Measurements from ENCODE around the gene BTNL9.

The BTNL9 gene

GRCh38 chr5:181107699-181108098, 67.6 kb downstream of the BTNL9 start:
- DNase-seq (ENCODE audit: low spot score), result no peak
- TF ChIP-seq CTCF (IDR thresholded peaks at IDR 0.05; ENCODE audit: extremely low read depth, missing control alignments), result no peak

GRCh38 chr5:181108578-181109165, 68.6 kb downstream of the BTNL9 start:
- no peak for TF ChIP-seq CTCF (IDR thresholded peaks at IDR 0.05; ENCODE audit: extremely low read depth, missing control alignments)
- DNase-seq (ENCODE audit: low spot score), result no peak

GRCh38 chr5:181109489-181110013, 69.5 kb downstream of the BTNL9 start:
- TF ChIP-seq CTCF (IDR thresholded peaks at IDR 0.05; ENCODE audit: extremely low read depth, missing control alignments), result no peak
- DNase-seq (ENCODE audit: low spot score), result no peak

- TF ChIP-seq CTCF (IDR thresholded peaks at IDR 0.05; ENCODE audit: extremely low read depth, missing control alignments), result no peak
- DNase-seq (ENCODE audit: low spot score), result no peak
Observed at GRCh38 chr5:181111010-181111409, 70.9 kb downstream of the BTNL9 start.

Data from GM20000 (cell line).